GM10266 (cell line): ENCODE measurements around the gene ITPRID2.

ENCODE experiments used
- DNase-seq: peaks from one replicate; pipeline ENCODE4 v3.0.0; 2012; ENCODE audit errors: extremely low spot score
- CTCF ChIP-seq: IDR thresholded peaks from 2 replicates; pipeline ENCODE4 v1.5.1; 2012; ENCODE audit warnings: mild to moderate bottlenecking, low read depth; ENCODE audit not compliant: control insufficient read depth, insufficient read depth; ENCODE audit errors: missing control alignments

The ITPRID2 gene

GRCh38 chr2:181890271-181890670 lies 1.3 kb upstream of the ITPRID2 start:
- TF ChIP-seq CTCF, result no peak
- no peak for DNase-seq

- DNase-seq, result peak; percentile 62
These were observed 652 bp downstream of the ITPRID2 start for GRCh38 chr2:181891966-181892798.

GRCh38 chr2:181892799-181893435 lies 1.4 kb downstream of the ITPRID2 start:
- no peak for TF ChIP-seq CTCF
- DNase-seq, result no peak

More at GRCh38 chr2:181891966-181892798, 652 bp downstream of the ITPRID2 start:
- peak; percentile 26 for TF ChIP-seq CTCF

- no peak for TF ChIP-seq CTCF
- no peak for DNase-seq
These were observed 2.9 kb downstream of the ITPRID2 start for GRCh38 chr2:181894381-181894780.

GRCh38 chr2:181895818-181896217 lies 4.3 kb downstream of the ITPRID2 start:
- no peak for TF ChIP-seq CTCF
- no peak for DNase-seq

- no peak for TF ChIP-seq CTCF
- no peak for DNase-seq
These were observed 4.8 kb downstream of the ITPRID2 start for GRCh38 chr2:181896286-181896685.

- TF ChIP-seq CTCF, result no peak
- no peak for DNase-seq
These were observed 8.6 kb downstream of the ITPRID2 start for GRCh38 chr2:181900007-181900651.
